ENCODE results near the gene DPF3.
A peak's percentile ranks its signal among the peaks of the same experiment; 100 is the strongest.

DPF3 gene

GRCh38 chr14:72645706-72646105 is 248.2 kb downstream of the DPF3 start:
- no peak for DNase-seq (ENCODE audit: low spot score)

GRCh38 chr14:72644758-72645489 is 249.0 kb downstream of the DPF3 start:
- no peak for DNase-seq (ENCODE audit: low spot score)

- DNase-seq (ENCODE audit: low spot score) = no peak
Observed at GRCh38 chr14:72644038-72644437, 249.9 kb downstream of the DPF3 start.

GRCh38 chr14:72643317-72643801 is 250.5 kb downstream of the DPF3 start:
- DNase-seq (ENCODE audit: low spot score) = peak; percentile 96

- no peak for DNase-seq (ENCODE audit: low spot score)
Observed at GRCh38 chr14:72640911-72641485, 252.9 kb downstream of the DPF3 start.

GRCh38 chr14:72638021-72638420 is 255.9 kb downstream of the DPF3 start:
- DNase-seq (ENCODE audit: low spot score) = peak; percentile 61

GRCh38 chr14:72636871-72637270 is 257.0 kb downstream of the DPF3 start:
- DNase-seq (ENCODE audit: low spot score) = no peak

GRCh38 chr14:72636094-72636493 is 257.8 kb downstream of the DPF3 start:
- no peak for DNase-seq (ENCODE audit: low spot score)

GRCh38 chr14:72634691-72635616 is 258.9 kb downstream of the DPF3 start:
- no peak for DNase-seq (ENCODE audit: low spot score)

GRCh38 chr14:72633551-72633950 is 260.4 kb downstream of the DPF3 start:
- no peak for DNase-seq (ENCODE audit: low spot score)

GRCh38 chr14:72632727-72633126 is 261.2 kb downstream of the DPF3 start:
- DNase-seq (ENCODE audit: low spot score) = no peak

- DNase-seq (ENCODE audit: low spot score) = no peak
Observed at GRCh38 chr14:72631401-72631800, 262.5 kb downstream of the DPF3 start.

GRCh38 chr14:72630374-72630773 is 263.5 kb downstream of the DPF3 start:
- DNase-seq (ENCODE audit: low spot score) = no peak

GRCh38 chr14:72629534-72629933 is 264.4 kb downstream of the DPF3 start:
- DNase-seq (ENCODE audit: low spot score) = no peak

- no peak for DNase-seq (ENCODE audit: low spot score)
Observed at GRCh38 chr14:72625689-72626088, 268.2 kb downstream of the DPF3 start.

- DNase-seq (ENCODE audit: low spot score) = no peak
Observed at GRCh38 chr14:72621387-72622065, 272.4 kb downstream of the DPF3 start.

- no peak for DNase-seq (ENCODE audit: low spot score)
Observed at GRCh38 chr14:72619881-72620280, 274.0 kb downstream of the DPF3 start.

GRCh38 chr14:72619111-72619571 is 274.8 kb downstream of the DPF3 start:
- no peak for DNase-seq (ENCODE audit: low spot score)

GRCh38 chr14:72618424-72618823 is 275.5 kb downstream of the DPF3 start:
- DNase-seq (ENCODE audit: low spot score) = no peak

GRCh38 chr14:72617391-72618031 is 276.4 kb downstream of the DPF3 start:
- DNase-seq (ENCODE audit: low spot score) = peak; percentile 21

GRCh38 chr14:72616811-72617210 is 277.1 kb downstream of the DPF3 start:
- DNase-seq (ENCODE audit: low spot score) = no peak
